HCT116 (cell line): ENCODE results near the gene CCNE1. TPM values are rescaled to one million over a fixed set of nuclear protein-coding genes. Genes with fewer than 3 reads are reported as not detected.

Experiments
- ATAC-seq: fragments of 200-7000 bp; cut with Tn5 transposase; 2 replicates; pipeline ENCODE4 v1.9.1; 2020; ENCODE audit warnings: mild to moderate bottlenecking, moderate library complexity
- BruUV-seq: library from RNA; stranded (reverse); fragments of 400-500 nt; replicated peaks from 2 replicates; lab custom pipeline; 2021; lab: Mats Ljungman, UMichigan
- CTCF ChIA-PET: fragments of 300-600 bp; sonication (Branson Sonifier 250); formaldehyde crosslinking; loops from one replicate; lab custom pipeline; 2021; ENCODE audit warnings: antibody characterized with exemption; lab: Charles Lee
- POLR2A ChIA-PET: fragments of 300-600, 350-600 bp; sonication (Branson Sonifier 250); formaldehyde crosslinking; loops from one replicate; lab custom pipeline; 2021; ENCODE audit warnings: antibody characterized with exemption; lab: Charles Lee
- RAD21 ChIA-PET, 2 experiments: fragments of 300-600 bp; sonication (Branson Sonifier 250); formaldehyde crosslinking; loops; one replicate each; lab custom pipeline; 2023; ENCODE audit warnings: low total read pairs in 2 of 2; ENCODE audit not compliant: uncharacterized antibody in 2 of 2, unreplicated experiment in 2 of 2, low non-redundant PET in 1 of 2; lab: Charles Lee
- DNase-seq: peaks from one replicate; pipeline ENCODE4 v3.0.0-alpha.2; 2010; ENCODE audit warnings: low read depth, low spot score
- H2AFZ ChIP-seq: fragments of 200-600 bp; shearing (Covaris generic), sonication (generic); 2 replicates; pipeline ENCODE4 v1.6.1; 2017; ENCODE audit warnings: low read depth, mixed run types, mixed read lengths, antibody characterized with exemption, low read length; ENCODE audit not compliant: poor library complexity, severe bottlenecking
- H3K27ac ChIP-seq: 2 replicates; pipeline ENCODE4 v1.5.1; 2012; ENCODE audit warnings: low read depth, low read length
- H3K27me3 ChIP-seq: fragments of 200-600 bp; sonication (generic); 2 replicates; pipeline ENCODE4 v1.6.1; 2016; ENCODE audit warnings: mixed run types, low read length, mixed read lengths; ENCODE audit not compliant: insufficient read depth
- H3K36me3 ChIP-seq, 2 experiments: fragments of 200-500 bp in 1 of 2; fragments of 200-600 bp in 1 of 2; sonication (Bioruptor generic) in 1 of 2; sonication (generic) in 1 of 2; 2 replicates each; pipeline versions ENCODE4 v1.5.1 to v1.6.1; 2014 to 2016; ENCODE audit warnings: low read length in 2 of 2, inconsistent platforms in 1 of 2, mixed read lengths in 1 of 2, mixed run types in 1 of 2; ENCODE audit not compliant: insufficient read depth in 2 of 2, control insufficient read depth in 1 of 2
- H3K4me1 ChIP-seq, 2 experiments: fragments of 200-600 bp in 1 of 2; sonication (generic) in 1 of 2; 2 replicates each; pipeline versions ENCODE4 v1.5.1 to v1.6.1; 2012 to 2017; ENCODE audit warnings: low read length in 2 of 2, inconsistent platforms in 1 of 2, mild to moderate bottlenecking in 1 of 2, mixed read lengths in 1 of 2, mixed run types in 1 of 2, moderate library complexity in 1 of 2; ENCODE audit not compliant: insufficient read depth in 2 of 2, control insufficient read depth in 1 of 2
- H3K4me2 ChIP-seq: fragments of 200-600 bp; sonication (generic); 2 replicates; pipeline ENCODE4 v1.6.1; 2017; ENCODE audit warnings: mixed run types, low read length, mixed read lengths
- H3K4me3 ChIP-seq, 2 experiments: fragments of 200-600 bp in 1 of 2; sonication (generic) in 1 of 2; replicated peaks in 1 of 2; 2 replicates each; pipeline ENCODE4 v1.5.1; 2011 to 2016; ENCODE audit warnings: low read length in 2 of 2, control low read depth in 1 of 2, low read depth in 1 of 2, mild to moderate bottlenecking in 1 of 2, mixed read lengths in 1 of 2, mixed run types in 1 of 2
- H3K79me2 ChIP-seq: fragments of 200-600 bp; sonication (generic); 2 replicates; pipeline ENCODE4 v1.6.1; 2017; ENCODE audit warnings: mild to moderate bottlenecking, mixed run types, low read length, moderate library complexity, mixed read lengths; ENCODE audit not compliant: insufficient read depth
- H3K9ac ChIP-seq: fragments of 200-600 bp; sonication (generic); 2 replicates; pipeline ENCODE4 v1.6.1; 2016; ENCODE audit warnings: low read length, mixed read lengths
- H3K9me2 ChIP-seq: fragments of 200-600 bp; sonication (generic), shearing (Covaris generic); 2 replicates; pipeline ENCODE4 v1.6.1; 2017; ENCODE audit warnings: mixed run types, mild to moderate bottlenecking, moderate library complexity; ENCODE audit not compliant: insufficient read depth
- H3K9me3 ChIP-seq, 2 experiments: fragments of 200-500 bp in 1 of 2; fragments of 200-600 bp in 1 of 2; sonication (Bioruptor generic) in 1 of 2; sonication (generic) in 1 of 2; 2 replicates each; pipeline ENCODE4 v1.6.1; 2014 to 2017; ENCODE audit warnings: low read length in 2 of 2, mixed read lengths in 2 of 2, inconsistent platforms in 1 of 2, low read depth in 1 of 2, mild to moderate bottlenecking in 1 of 2, mixed run types in 1 of 2, moderate library complexity in 1 of 2; ENCODE audit not compliant: control insufficient read depth in 1 of 2, insufficient read depth in 1 of 2
- H4K20me1 ChIP-seq: fragments of 200-600 bp; sonication (generic), shearing (Covaris generic); 2 replicates; pipeline ENCODE4 v1.6.1; 2017; ENCODE audit warnings: mixed run types, mild to moderate bottlenecking, moderate library complexity; ENCODE audit not compliant: insufficient read depth
- ATF3 ChIP-seq: IDR thresholded peaks from 2 replicates; pipeline ENCODE4 v1.6.1; 2012
- CBX3 ChIP-seq: IDR thresholded peaks from 2 replicates; pipeline ENCODE4 v1.6.1; 2012; ENCODE audit warnings: low read depth
- EGR1 ChIP-seq: IDR thresholded peaks from 2 replicates; pipeline ENCODE4 v1.6.1; 2012; ENCODE audit warnings: low read depth
- EZH2 ChIP-seq: fragments of 200-600 bp; sonication (generic); IDR thresholded peaks from 2 replicates; pipeline ENCODE4 v1.6.1; 2017; ENCODE audit warnings: antibody characterized with exemption, mixed run types
- EZH2phosphoT487 ChIP-seq: fragments of 200-600 bp; IDR thresholded peaks from 2 replicates; pipeline ENCODE4 v1.6.1; 2018; ENCODE audit warnings: antibody characterized with exemption, borderline replicate concordance
- FOSL1 ChIP-seq: IDR thresholded peaks from 2 replicates; pipeline ENCODE4 v1.6.1; 2012; ENCODE audit warnings: low read depth
- POLR2AphosphoS5 ChIP-seq: IDR thresholded peaks from 2 replicates; pipeline ENCODE4 v1.6.1; 2011; ENCODE audit warnings: mild to moderate bottlenecking, low read depth, low read length, moderate library complexity
- RAD21 ChIP-seq: IDR thresholded peaks from 2 replicates; pipeline ENCODE4 v1.6.1; 2012; ENCODE audit warnings: low read depth, mild to moderate bottlenecking
- REST ChIP-seq: IDR thresholded peaks from 2 replicates; pipeline ENCODE4 v1.6.1; 2012; ENCODE audit warnings: low read depth
- SP1 ChIP-seq: IDR thresholded peaks from 2 replicates; pipeline ENCODE4 v1.6.1; 2012; ENCODE audit warnings: low read depth
- SRF ChIP-seq: IDR thresholded peaks from 2 replicates; pipeline ENCODE4 v1.6.1; 2012; ENCODE audit warnings: low read depth
- TCF7L2 ChIP-seq: IDR thresholded peaks from 2 replicates; pipeline ENCODE4 v1.7.0; 2011; ENCODE audit warnings: borderline replicate concordance, inconsistent platforms; ENCODE audit not compliant: insufficient read depth, insufficient read length; ENCODE audit errors: extremely low read depth
- ZBTB33 ChIP-seq: IDR thresholded peaks from 2 replicates; pipeline ENCODE4 v1.6.1; 2011; ENCODE audit warnings: mild to moderate bottlenecking, low read length, moderate library complexity; ENCODE audit not compliant: insufficient replicate concordance; ENCODE audit errors: extremely low read depth
- ZNF274 ChIP-seq: fragments of 200-500 bp; sonication (Bioruptor generic); IDR thresholded peaks from 2 replicates; pipeline ENCODE4 v1.6.1; 2014; ENCODE audit warnings: mild to moderate bottlenecking, low read depth, low read length, inconsistent platforms
- intact Hi-C: fragments of 100-400 bp; cut with micrococcal nuclease; formaldehyde crosslinking; loops from 2 replicates; pipeline ENCODE4 v1.10.0; 2022
- total RNA-seq: library from RNA; stranded (reverse); gene quantifications from one replicate; pipeline ENCODE4 v1.2.1, GENCODE V29; 2021; ENCODE audit not compliant: unreplicated experiment

CCNE1 gene
- total RNA-seq, 1 experiment from 2014 or later: 29.3 TPM

DNA sequence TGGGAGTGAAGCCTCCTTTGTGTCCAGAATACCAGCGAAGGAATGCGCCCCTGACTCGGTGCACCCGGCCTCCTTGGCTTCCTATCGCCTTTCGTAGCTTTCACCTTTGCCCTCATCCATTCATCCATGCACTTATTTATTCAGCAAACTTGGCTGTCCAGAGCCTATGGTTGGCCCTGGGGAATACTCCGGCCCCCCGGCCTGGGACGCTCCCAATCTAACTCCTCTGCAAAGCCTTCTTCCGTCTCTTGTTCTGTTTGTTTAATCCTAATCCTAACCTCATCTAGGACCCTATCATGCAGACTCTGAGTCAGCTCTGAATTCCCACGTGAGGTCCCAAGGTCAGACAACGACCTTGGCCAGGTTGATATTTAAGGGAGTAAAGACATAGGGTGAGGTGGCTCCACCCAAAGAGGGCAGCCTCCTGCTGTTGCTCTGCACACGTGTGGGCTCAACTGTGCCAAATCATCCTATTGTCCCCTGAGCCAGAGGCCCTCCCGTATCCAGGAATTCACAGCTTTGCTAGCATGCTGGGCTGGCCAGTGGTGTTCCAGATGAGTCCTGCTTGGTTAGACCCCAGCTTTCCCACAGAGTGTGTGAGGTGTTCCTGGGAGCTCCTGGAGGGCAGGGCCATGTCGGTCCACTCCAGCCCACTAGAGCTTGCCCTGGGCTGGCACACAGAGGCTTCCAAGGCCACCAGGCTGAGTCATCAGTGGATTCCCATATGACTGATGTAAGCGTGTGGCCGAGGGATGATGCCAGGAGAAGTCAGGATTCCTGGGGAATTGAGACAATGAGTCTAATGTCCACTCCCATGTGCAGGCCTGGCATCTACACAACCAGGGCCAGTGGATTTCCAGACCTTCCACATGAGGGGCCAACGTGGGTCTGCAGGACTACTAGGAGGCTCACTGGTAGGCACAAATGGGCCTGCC is 6.5 kb upstream of the CCNE1 start:
- CTCF ChIA-PET: interaction anchor here (1.2 kb wide), 1 partner anchor 20 kb away, joined by 3 read pairs; no protein-coding TSS in a partner anchor
- ATAC-seq: peak; percentile 48
- no peak overlapping the region for H2AFZ ChIP-seq

More for the DNA sequence above, 6.5 kb upstream of the CCNE1 start:
- BruUV-seq: no TSS peak
- Histone ChIP-seq H4K20me1 (no peaks in the 10 kb centered on the region), H3K9me2 (no peaks in the 10 kb centered on the region), H3K4me1 (peaks cover 10 to 19% of the 10 kb centered on the region in 2 experiments), H3K36me3 (no peaks in the 10 kb centered on the region), H3K27me3 (no peaks in the 10 kb centered on the region), H3K79me2 (no peaks in the 10 kb centered on the region), H3K4me3 (no peak overlapping the region), H3K9me3 (no peaks in the 10 kb centered on the region), H3K4me2 (peak overlapping the region; percentile 44), H3K27ac (no peak overlapping the region), H3K9ac (no peak overlapping the region)
- no peak for DNase-seq
- POLR2A ChIA-PET: no interaction called here
- intact Hi-C loops: no loop called here
- TF ChIP-seq FOSL1 (peak; percentile 16; the same call in 1 of the 2 replicates), EZH2phosphoT487 (no peak), EZH2 (no peak), RAD21 (no peak), SRF (no peak), ZNF274 (no peak), EGR1 (no peak), ATF3 (no peak), CBX3 (no peak), SP1 (0 out of 2 replicates have a peak, but pooled peaks have one; percentile 4), POLR2AphosphoS5 (no peak), TCF7L2 (no peak), REST (no peak), ZBTB33 (no peak)
- RAD21 ChIA-PET: no interaction called here
